ENCODE measurements around the gene SEPTIN3.

The SEPTIN3 gene

DNA sequence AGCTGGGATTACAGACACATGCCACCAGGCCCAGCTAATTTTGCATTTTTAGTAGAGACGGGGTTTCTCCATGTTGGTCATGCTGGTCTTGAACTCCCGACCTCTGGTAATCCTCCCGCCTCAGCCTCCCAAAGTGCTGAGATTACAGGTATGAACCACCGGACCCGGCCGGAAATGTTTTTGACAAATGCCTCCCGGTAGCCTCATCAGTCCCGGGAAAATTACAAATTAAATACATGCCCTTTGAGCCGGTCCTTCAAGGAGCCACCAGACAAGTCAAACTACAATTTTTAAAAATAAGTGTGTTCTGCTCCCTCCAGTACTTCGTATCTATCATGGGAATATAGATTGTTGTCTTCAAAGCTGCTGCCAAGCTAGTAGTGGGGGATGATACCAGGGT lies 46.9 kb downstream of the SEPTIN3 start:
- H3K4me3 ChIP-seq (ENCODE audit: low read depth in 1 of 2, low read length in 2 of 2), result no peak overlapping the region
- H3K9ac ChIP-seq (ENCODE audit: low read depth in 1 of 2, low read length in 2 of 2), result no peak overlapping the region
- H3K27me3 ChIP-seq (ENCODE audit: control insufficient read depth in 1 of 2, insufficient read depth in 2 of 2, low read length in 2 of 2), result no peaks in the 10 kb centered on the region

GRCh38 chr22:42018224-42018623 lies 49.0 kb downstream of the SEPTIN3 start:
- no peak overlapping the region for H3K9ac ChIP-seq (ENCODE audit: low read depth in 1 of 2, low read length in 2 of 2)
- peaks cover 9 to 11% of the 10 kb centered on the region in 2 donors for H3K4me1 ChIP-seq (ENCODE audit: control insufficient read depth in 1 of 2, insufficient read depth in 2 of 2, low read length in 2 of 2)
- H3K9me3 ChIP-seq (ENCODE audit: control insufficient read depth in 1 of 2, low read length in 2 of 2), result no peaks in the 10 kb centered on the region
- H3K27me3 ChIP-seq (ENCODE audit: control insufficient read depth in 1 of 2, insufficient read depth in 2 of 2, low read length in 2 of 2), result no peaks in the 10 kb centered on the region
- no peak overlapping the region for H3K4me3 ChIP-seq (ENCODE audit: low read depth in 1 of 2, low read length in 2 of 2)
- no peak overlapping the region for H3K27ac ChIP-seq (ENCODE audit: low read depth, low read length)
- no peaks in the 10 kb centered on the region for H3K36me3 ChIP-seq (ENCODE audit: control insufficient read depth in 1 of 2, insufficient read depth in 2 of 2, low read length in 2 of 2)

More for the DNA sequence above, 46.9 kb downstream of the SEPTIN3 start:
- peaks cover 0 to 4% of the 10 kb centered on the region in 2 donors for H3K9me3 ChIP-seq (ENCODE audit: control insufficient read depth in 1 of 2, low read length in 2 of 2)
- H3K27ac ChIP-seq (ENCODE audit: low read depth, low read length), result no peak overlapping the region
- H3K4me1 ChIP-seq (ENCODE audit: control insufficient read depth in 1 of 2, insufficient read depth in 2 of 2, low read length in 2 of 2), result no peaks in the 10 kb centered on the region
- H3K36me3 ChIP-seq (ENCODE audit: control insufficient read depth in 1 of 2, insufficient read depth in 2 of 2, low read length in 2 of 2), result no peaks in the 10 kb centered on the region
